Activated CD4-positive, alpha-beta memory T cell treated with anti-CD3 and anti-CD28 coated beads for 36 hours (primary cell): ENCODE measurements around the gene FAM193A. TPM values are rescaled to one million over a fixed set of nuclear protein-coding genes. Genes with fewer than 3 reads are reported as not detected.

Source experiments
- CTCF ChIA-PET: fragments of 350-600 bp; sonication (Branson Sonifier 250); formaldehyde crosslinking; loops from one replicate; lab custom pipeline; 2021; ENCODE audit warnings: antibody characterized with exemption, inconsistent platforms; lab: Charles Lee
- POLR2A ChIA-PET: fragments of 350-600 bp; sonication (Branson Sonifier 250); formaldehyde crosslinking; loops from one replicate; lab custom pipeline; 2021; ENCODE audit warnings: antibody characterized with exemption; lab: Charles Lee
- DNase-seq: peaks from one replicate; pipeline ENCODE4 v3.0.0-alpha.2; 2020
- H3K27ac Mint-ChIP-seq: one replicate; pipeline ENCODE4 v1.8.0; 2021; ENCODE audit warnings: mixed read lengths
- H3K27me3 Mint-ChIP-seq: one replicate; pipeline ENCODE4 v1.8.0; 2021; ENCODE audit warnings: mixed read lengths
- H3K36me3 Mint-ChIP-seq: one replicate; pipeline ENCODE4 v1.8.0; 2021; ENCODE audit warnings: mixed read lengths
- H3K4me1 Mint-ChIP-seq: one replicate; pipeline ENCODE4 v1.8.0; 2021; ENCODE audit warnings: low read depth, mixed read lengths
- H3K4me3 Mint-ChIP-seq: one replicate; pipeline ENCODE4 v1.8.0; 2021; ENCODE audit warnings: mild to moderate bottlenecking, mixed read lengths
- H3K9me3 Mint-ChIP-seq: one replicate; pipeline ENCODE4 v1.8.0; 2021; ENCODE audit warnings: mixed read lengths
- intact Hi-C: fragments of 100-400 bp; cut with micrococcal nuclease; formaldehyde crosslinking; loops from one replicate; pipeline ENCODE4 v1.15.1; 2023
- total RNA-seq, 2 experiments: library from RNA; stranded (reverse); gene quantifications; one replicate each; pipeline ENCODE4 v1.2.3, GENCODE V29; 2021

The FAM193A gene
- total RNA-seq, 2 experiments from 2014 or later: 21.7 to 22.6 TPM

GRCh38 chr4:2552806-2553205 is 16.4 kb downstream of the FAM193A start:
- Mint-ChIP-seq H3K36me3 (no peaks in the 10 kb centered on the region), H3K27me3 (no peaks in the 10 kb centered on the region), H3K27ac (no peak overlapping the region), H3K9me3 (no peaks in the 10 kb centered on the region), H3K4me3 (no peak overlapping the region), H3K4me1 (peaks cover 40% of the 10 kb centered on the region)
- ChIA-PET POLR2A (no interaction called here), CTCF (no interaction called here)
- intact Hi-C loops: no loop called here
- no peak for DNase-seq

- ChIA-PET CTCF (no interaction called here), POLR2A (no interaction called here)
- Mint-ChIP-seq H3K4me1 (peaks cover 25% of the 10 kb centered on the region), H3K9me3 (no peaks in the 10 kb centered on the region), H3K27ac (no peak overlapping the region), H3K27me3 (no peaks in the 10 kb centered on the region), H3K36me3 (no peaks in the 10 kb centered on the region), H3K4me3 (no peak overlapping the region)
- DNase-seq: no peak
- intact Hi-C loops: no loop called here
Measured at GRCh38 chr4:2558301-2558700, 21.9 kb downstream of the FAM193A start.

- no peaks in the 10 kb centered on the region for H3K36me3 Mint-ChIP-seq
- no peaks in the 10 kb centered on the region for H3K27me3 Mint-ChIP-seq
- no peak for DNase-seq
- POLR2A ChIA-PET: no interaction called here
- CTCF ChIA-PET: no interaction called here
- peaks cover 16% of the 10 kb centered on the region for H3K4me1 Mint-ChIP-seq
- H3K4me3 Mint-ChIP-seq: no peak overlapping the region
- no peaks in the 10 kb centered on the region for H3K9me3 Mint-ChIP-seq
- intact Hi-C loops: no loop called here
- no peak overlapping the region for H3K27ac Mint-ChIP-seq
Measured at GRCh38 chr4:2560167-2560566, 23.7 kb downstream of the FAM193A start.

- intact Hi-C loops: no loop called here
- no peaks in the 10 kb centered on the region for H3K27me3 Mint-ChIP-seq
- H3K4me1 Mint-ChIP-seq: peaks cover 23% of the 10 kb centered on the region
- no peaks in the 10 kb centered on the region for H3K9me3 Mint-ChIP-seq
- ChIA-PET POLR2A (interaction anchor here (0.6 to 1.2 kb wide), 2 partner anchors 73 to 80 kb away, joined by 3 to 7 read pairs; no protein-coding TSS in a partner anchor), CTCF (no interaction called here)
- H3K27ac Mint-ChIP-seq: no peak overlapping the region
- no peak overlapping the region for H3K4me3 Mint-ChIP-seq
- DNase-seq: no peak
- peaks cover 2% of the 10 kb centered on the region for H3K36me3 Mint-ChIP-seq
Measured at GRCh38 chr4:2565533-2565932, 29.1 kb downstream of the FAM193A start.

GRCh38 chr4:2570036-2570435 is 33.6 kb downstream of the FAM193A start:
- Mint-ChIP-seq H3K36me3 (peaks cover 4% of the 10 kb centered on the region), H3K27me3 (no peaks in the 10 kb centered on the region), H3K9me3 (no peaks in the 10 kb centered on the region), H3K4me1 (peaks cover 51% of the 10 kb centered on the region), H3K27ac (no peak overlapping the region), H3K4me3 (no peak overlapping the region)
- intact Hi-C loops: no loop called here
- no peak for DNase-seq
- ChIA-PET POLR2A (interaction anchor here (1.1 kb wide), 1 partner anchor 24 kb away, joined by 5 read pairs; no protein-coding TSS in a partner anchor), CTCF (no interaction called here)

GRCh38 chr4:2570551-2571222 is 34.2 kb downstream of the FAM193A start:
- CTCF ChIA-PET: interaction anchor here (0.6 kb wide), 1 partner anchor 471 kb away, joined by 4 read pairs; no protein-coding TSS in a partner anchor

GRCh38 chr4:2572076-2572475 is 35.6 kb downstream of the FAM193A start:
- DNase-seq: no peak
- Mint-ChIP-seq H3K4me3 (no peak overlapping the region), H3K4me1 (peaks cover 55% of the 10 kb centered on the region), H3K9me3 (no peaks in the 10 kb centered on the region), H3K27me3 (no peaks in the 10 kb centered on the region), H3K36me3 (peaks cover 5% of the 10 kb centered on the region), H3K27ac (peak overlapping the region; percentile 8)
- CTCF ChIA-PET: no interaction called here
- POLR2A ChIA-PET: interaction anchor here (0.5 kb wide), 1 partner anchor 13 kb away, joined by 3 read pairs; no protein-coding TSS in a partner anchor
- intact Hi-C loops: no loop called here

More at GRCh38 chr4:2570551-2571222, 34.2 kb downstream of the FAM193A start:
- Mint-ChIP-seq H3K4me3 (no peak overlapping the region), H3K27ac (peak overlapping the region; percentile 78), H3K27me3 (no peaks in the 10 kb centered on the region), H3K9me3 (no peaks in the 10 kb centered on the region), H3K36me3 (peaks cover 5% of the 10 kb centered on the region), H3K4me1 (peaks cover 53% of the 10 kb centered on the region)
- DNase-seq: peak; percentile 79
- intact Hi-C loops: no loop called here
- POLR2A ChIA-PET: interaction anchor here (1.1 kb wide), 1 partner anchor 23 kb away, joined by 5 read pairs; no protein-coding TSS in a partner anchor

GRCh38 chr4:2572866-2573265 is 36.4 kb downstream of the FAM193A start:
- Mint-ChIP-seq H3K27ac (no peak overlapping the region), H3K36me3 (peaks cover 5% of the 10 kb centered on the region), H3K9me3 (no peaks in the 10 kb centered on the region), H3K4me3 (no peak overlapping the region), H3K27me3 (no peaks in the 10 kb centered on the region), H3K4me1 (peaks cover 55% of the 10 kb centered on the region)
- DNase-seq: no peak
- POLR2A ChIA-PET: no interaction called here
- CTCF ChIA-PET: no interaction called here
- intact Hi-C loops: no loop called here

GRCh38 chr4:2574009-2574408 is 37.6 kb downstream of the FAM193A start:
- H3K36me3 Mint-ChIP-seq: peaks cover 4% of the 10 kb centered on the region
- no peak for DNase-seq
- no peak overlapping the region for H3K27ac Mint-ChIP-seq
- intact Hi-C loops: no loop called here
- ChIA-PET POLR2A (no interaction called here), CTCF (no interaction called here)
- no peaks in the 10 kb centered on the region for H3K27me3 Mint-ChIP-seq
- H3K4me3 Mint-ChIP-seq: no peak overlapping the region
- no peaks in the 10 kb centered on the region for H3K9me3 Mint-ChIP-seq
- peaks cover 51% of the 10 kb centered on the region for H3K4me1 Mint-ChIP-seq

- peaks cover 4% of the 10 kb centered on the region for H3K9me3 Mint-ChIP-seq
- no peak for DNase-seq
- H3K4me1 Mint-ChIP-seq: peaks cover 48% of the 10 kb centered on the region
- POLR2A ChIA-PET: no interaction called here
- intact Hi-C loops: no loop called here
- CTCF ChIA-PET: no interaction called here
- peaks cover 6% of the 10 kb centered on the region for H3K36me3 Mint-ChIP-seq
- no peak overlapping the region for H3K27ac Mint-ChIP-seq
- H3K27me3 Mint-ChIP-seq: no peaks in the 10 kb centered on the region
- H3K4me3 Mint-ChIP-seq: no peak overlapping the region
Measured at GRCh38 chr4:2574863-2575262, 38.4 kb downstream of the FAM193A start.

- no peak overlapping the region for H3K27ac Mint-ChIP-seq
- peaks cover 13% of the 10 kb centered on the region for H3K36me3 Mint-ChIP-seq
- H3K27me3 Mint-ChIP-seq: no peaks in the 10 kb centered on the region
- H3K9me3 Mint-ChIP-seq: peaks cover 11% of the 10 kb centered on the region
- H3K4me3 Mint-ChIP-seq: no peak overlapping the region
- CTCF ChIA-PET: no interaction called here
- POLR2A ChIA-PET: no interaction called here
- H3K4me1 Mint-ChIP-seq: peaks cover 33% of the 10 kb centered on the region
- intact Hi-C loops: no loop called here
- DNase-seq: no peak
Measured at GRCh38 chr4:2576290-2576689, 39.8 kb downstream of the FAM193A start.

GRCh38 chr4:2578106-2578505 is 41.7 kb downstream of the FAM193A start:
- peaks cover 31% of the 10 kb centered on the region for H3K4me1 Mint-ChIP-seq
- H3K9me3 Mint-ChIP-seq: peaks cover 11% of the 10 kb centered on the region
- POLR2A ChIA-PET: no interaction called here
- H3K36me3 Mint-ChIP-seq: peaks cover 13% of the 10 kb centered on the region
- intact Hi-C loops: no loop called here
- DNase-seq: no peak
- no peak overlapping the region for H3K27ac Mint-ChIP-seq
- no peaks in the 10 kb centered on the region for H3K27me3 Mint-ChIP-seq
- CTCF ChIA-PET: interaction anchor here (0.8 kb wide), 1 partner anchor 93 kb away, joined by 3 read pairs; no protein-coding TSS in a partner anchor
- H3K4me3 Mint-ChIP-seq: no peak overlapping the region

- DNase-seq: no peak
- H3K4me1 Mint-ChIP-seq: peaks cover 25% of the 10 kb centered on the region
- no peak overlapping the region for H3K27ac Mint-ChIP-seq
- H3K4me3 Mint-ChIP-seq: no peak overlapping the region
- ChIA-PET POLR2A (no interaction called here), CTCF (no interaction called here)
- H3K27me3 Mint-ChIP-seq: no peaks in the 10 kb centered on the region
- H3K9me3 Mint-ChIP-seq: peaks cover 11% of the 10 kb centered on the region
- intact Hi-C loops: no loop called here
- H3K36me3 Mint-ChIP-seq: peaks cover 12% of the 10 kb centered on the region
Measured at GRCh38 chr4:2579910-2580309, 43.5 kb downstream of the FAM193A start.
